HG03520 (cell line): ENCODE measurements around the gene ABHD8.

ENCODE experiments used
- ATAC-seq: cut with Tn5 transposase; IDR thresholded peaks from one replicate; pipeline ENCODE4 v1.9.1; 2021; ENCODE audit warnings: mild to moderate bottlenecking, moderate library complexity; ENCODE audit not compliant: unreplicated experiment

ABHD8 gene

GRCh38 chr19:17303167-17303939, at the start of gene ABHD8:
Gene ABHD8, minus strand, starts transcription at chr19:17303425. Its CDS starts 1,809 bp downstream, at chr19:17301616.
- peak; percentile 42 for ATAC-seq

GRCh38 chr19:17352608-17353280, 49.5 kb upstream of the ABHD8 start:
- no peak for ATAC-seq

- no peak for ATAC-seq
These were observed 48.7 kb upstream of the ABHD8 start for GRCh38 chr19:17351815-17352435.

GRCh38 chr19:17348700-17349099, 45.5 kb upstream of the ABHD8 start:
- ATAC-seq, result no peak

GRCh38 chr19:17347877-17348276, 44.7 kb upstream of the ABHD8 start:
- ATAC-seq, result no peak

GRCh38 chr19:17347361-17347760, 44.1 kb upstream of the ABHD8 start:
- ATAC-seq, result no peak

GRCh38 chr19:17346109-17346671, 43.0 kb upstream of the ABHD8 start:
- ATAC-seq, result no peak

GRCh38 chr19:17341845-17342244, 38.6 kb upstream of the ABHD8 start:
- ATAC-seq, result no peak

GRCh38 chr19:17341386-17341785, 38.2 kb upstream of the ABHD8 start:
- no peak for ATAC-seq

GRCh38 chr19:17340871-17341357, 37.7 kb upstream of the ABHD8 start:
- no peak for ATAC-seq

- no peak for ATAC-seq
These were observed 37.2 kb upstream of the ABHD8 start for GRCh38 chr19:17340302-17340870.

- no peak for ATAC-seq
These were observed 36.0 kb upstream of the ABHD8 start for GRCh38 chr19:17339088-17339741.

- no peak for ATAC-seq
These were observed 35.3 kb upstream of the ABHD8 start for GRCh38 chr19:17338433-17339078.

- ATAC-seq, result no peak
These were observed 34.6 kb upstream of the ABHD8 start for GRCh38 chr19:17337675-17338432.

- ATAC-seq, result peak; percentile 75
These were observed 33.8 kb upstream of the ABHD8 start, which contains the start of gene GTPBP3 for GRCh38 chr19:17336872-17337674. Gene GTPBP3, plus strand, starts transcription at chr19:17337553. Its CDS starts 59 bp downstream, at chr19:17337612.

GRCh38 chr19:17335575-17335974, 32.4 kb upstream of the ABHD8 start:
- ATAC-seq, result no peak

GRCh38 chr19:17334414-17335409, 31.5 kb upstream of the ABHD8 start, which contains the start of gene ANO8:
Gene ANO8, minus strand, starts transcription at chr19:17334855. Its CDS starts 185 bp downstream, at chr19:17334670.
- peak; percentile 41 for ATAC-seq
